Natural killer cell treated with Interleukin-12 subunit alpha and Interleukin-12 subunit beta and Interleukin-15 and Interleukin-18, amount 100 ng/mL, for 72 hours (primary cell): ENCODE results near the gene HLA-DQB1. TPM values are rescaled to one million over a fixed set of nuclear protein-coding genes. Genes with fewer than 3 reads are reported as not detected.
"Not testable (repeated sequence)": the region's sequence is repeated elsewhere in the genome, so short reads cannot be mapped to it uniquely, and the experiment has no call there.

Source experiments
- ATAC-seq, 2 donors: fragments of 150-1000 bp; cut with Tn5 transposase in 1 of 2; sonication (Bioruptor Pico), chemical (Tn5 transposase) in 1 of 2; 2 replicates each; pipeline ENCODE4 v1.10.0; 2021
- DNase-seq: peaks from one replicate; pipeline ENCODE4 v3.0.0; 2022; ENCODE audit warnings: low spot score
- H3K27ac Mint-ChIP-seq, 2 donors: 1 replicate in 1 of 2; 2 replicates in 1 of 2; pipeline ENCODE4 v1.8.0; 2022; ENCODE audit warnings: mixed read lengths in 2 of 2, mild to moderate bottlenecking in 1 of 2, moderate library complexity in 1 of 2
- H3K27me3 Mint-ChIP-seq, 2 donors: 1 replicate in 1 of 2; 2 replicates in 1 of 2; pipeline ENCODE4 v1.8.0; 2022; ENCODE audit warnings: mixed read lengths in 2 of 2
- H3K36me3 Mint-ChIP-seq: one replicate; pipeline ENCODE4 v1.8.0; 2022; ENCODE audit warnings: mixed read lengths
- H3K4me1 Mint-ChIP-seq, 2 donors: 1 replicate in 1 of 2; 2 replicates in 1 of 2; pipeline ENCODE4 v1.8.0; 2022; ENCODE audit warnings: low read depth in 2 of 2, mixed read lengths in 2 of 2, mild to moderate bottlenecking in 1 of 2
- H3K4me3 Mint-ChIP-seq: one replicate; pipeline ENCODE4 v1.8.0; 2022; ENCODE audit warnings: mixed read lengths
- H3K9me3 Mint-ChIP-seq: 2 replicates; pipeline ENCODE4 v1.8.0; 2022; ENCODE audit warnings: mixed read lengths
- total RNA-seq, 2 donors: library from RNA; stranded (reverse); gene quantifications; one replicate each; pipeline ENCODE4 v1.2.3, GENCODE V29; 2022

Gene HLA-DQB1
- total RNA-seq, 2 donors from 2014 or later = 21.0 to 48.6 TPM

DNA sequence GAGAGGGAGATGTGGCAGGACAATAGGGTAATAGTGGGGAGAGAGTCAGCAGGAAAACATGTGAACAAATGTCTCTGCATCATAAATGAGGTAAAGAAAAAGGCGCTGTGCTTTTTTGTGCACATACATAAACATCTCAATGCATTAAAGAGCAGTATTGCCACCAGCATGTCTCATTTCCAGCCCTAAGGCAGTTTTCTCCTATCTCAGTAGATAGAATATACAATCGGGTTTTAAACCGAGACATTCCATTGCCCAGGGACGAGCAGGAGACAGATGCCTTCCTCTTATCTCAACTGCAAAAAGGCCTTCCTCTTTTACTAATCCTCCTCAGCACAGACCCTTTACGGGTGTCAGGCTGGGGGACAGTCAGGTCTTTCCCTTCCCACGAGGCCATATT, 9.1 kb downstream of the HLA-DQB1 start:
- peaks cover 14 to 28% of the 10 kb centered on the region in 2 donors for H3K4me1 Mint-ChIP-seq
- peaks cover 21% of the 10 kb centered on the region for H3K36me3 Mint-ChIP-seq
- not testable (repeated sequence) for H3K27me3 Mint-ChIP-seq, DNase-seq, H3K27ac Mint-ChIP-seq, H3K4me3 Mint-ChIP-seq, ATAC-seq, H3K9me3 Mint-ChIP-seq

DNA sequence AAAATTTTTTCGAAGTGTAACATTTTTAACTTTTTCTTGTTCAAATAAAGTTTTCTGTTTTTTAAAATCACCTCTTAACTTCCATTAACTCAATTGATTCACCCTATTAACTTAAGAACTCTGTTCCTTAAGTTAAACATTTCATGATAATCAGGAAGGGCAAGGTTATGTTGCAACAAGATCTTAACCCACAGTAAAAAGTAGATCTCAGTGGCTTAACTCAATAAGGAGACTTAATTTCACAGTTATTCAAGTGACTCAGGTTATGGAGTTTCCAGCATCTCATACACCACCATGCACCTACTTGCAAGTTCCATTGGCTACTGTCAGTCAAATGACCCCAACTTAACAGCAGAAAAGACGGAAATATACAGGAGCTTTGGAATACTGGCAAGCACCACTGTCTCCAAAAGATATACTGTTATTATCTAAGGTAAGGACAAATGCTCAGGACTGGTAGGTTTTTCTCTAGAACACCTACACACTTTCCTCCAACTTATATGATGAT, 11.2 kb downstream of the HLA-DQB1 start:
- no peak for DNase-seq
- no peak for ATAC-seq
- Mint-ChIP-seq H3K27me3 (no peaks in the 10 kb centered on the region), H3K36me3 (peaks cover 21% of the 10 kb centered on the region), H3K9me3 (no peaks in the 10 kb centered on the region), H3K27ac (no peak overlapping the region), H3K4me3 (no peak overlapping the region), H3K4me1 (peaks cover 14 to 22% of the 10 kb centered on the region in 2 donors)

- Mint-ChIP-seq H3K9me3 (peaks cover 4% of the 10 kb centered on the region), H3K27ac (no peak overlapping the region), H3K36me3 (peaks cover 26% of the 10 kb centered on the region), H3K27me3 (peaks cover 0 to 7% of the 10 kb centered on the region in 2 donors), H3K4me3 (no peak overlapping the region), H3K4me1 (peaks cover 26 to 31% of the 10 kb centered on the region in 2 donors)
- ATAC-seq (no peak), DNase-seq (no peak)
These were observed 21.3 kb downstream of the HLA-DQB1 start for GRCh38 chr6:32645047-32645703.

- H3K4me3 Mint-ChIP-seq = no peak overlapping the region
- peaks cover 32 to 43% of the 10 kb centered on the region in 2 donors for H3K4me1 Mint-ChIP-seq
- peak overlapping the region in 1 of 2 donors; percentile 90 for H3K27ac Mint-ChIP-seq
- H3K9me3 Mint-ChIP-seq = peaks cover 4% of the 10 kb centered on the region
- peaks cover 35% of the 10 kb centered on the region for H3K36me3 Mint-ChIP-seq
- DNase-seq (no peak), ATAC-seq (no peak)
- peaks cover 0 to 12% of the 10 kb centered on the region in 2 donors for H3K27me3 Mint-ChIP-seq
These were observed 22.6 kb downstream of the HLA-DQB1 start for GRCh38 chr6:32643904-32644303.

- peaks cover 0 to 7% of the 10 kb centered on the region in 2 donors for H3K27me3 Mint-ChIP-seq
- ATAC-seq (no peak), DNase-seq (no peak)
- H3K4me1 Mint-ChIP-seq = peaks cover 32 to 51% of the 10 kb centered on the region in 2 donors
- H3K9me3 Mint-ChIP-seq = peaks cover 4% of the 10 kb centered on the region
- peak overlapping the region; percentile 69 for H3K4me3 Mint-ChIP-seq
- H3K36me3 Mint-ChIP-seq = peaks cover 41% of the 10 kb centered on the region
- peak overlapping the region in 1 of 2 donors; percentile 90 for H3K27ac Mint-ChIP-seq
These were observed 23.7 kb downstream of the HLA-DQB1 start for GRCh38 chr6:32642720-32643106.

GRCh38 chr6:32641785-32642719, 24.4 kb downstream of the HLA-DQB1 start:
- peaks cover 36 to 56% of the 10 kb centered on the region in 2 donors for H3K4me1 Mint-ChIP-seq
- DNase-seq = peak; percentile 62
- peak overlapping the region; percentile 69 for H3K4me3 Mint-ChIP-seq
- not testable (repeated sequence) for H3K27me3 Mint-ChIP-seq, H3K9me3 Mint-ChIP-seq
- peak; percentile 66 to 84 for ATAC-seq
- H3K27ac Mint-ChIP-seq = peak overlapping the region; percentile 83 to 90
- peaks cover 41% of the 10 kb centered on the region for H3K36me3 Mint-ChIP-seq

GRCh38 chr6:32641122-32641521, 25.3 kb downstream of the HLA-DQB1 start:
- Mint-ChIP-seq H3K9me3 (peaks cover 4% of the 10 kb centered on the region), H3K36me3 (peaks cover 41% of the 10 kb centered on the region), H3K4me1 (peaks cover 37 to 63% of the 10 kb centered on the region in 2 donors), H3K27ac (peak overlapping the region; percentile 83 to 90), H3K4me3 (peak overlapping the region; percentile 69), H3K27me3 (peaks cover 0 to 7% of the 10 kb centered on the region in 2 donors)
- ATAC-seq = no peak
- DNase-seq = no peak

DNA sequence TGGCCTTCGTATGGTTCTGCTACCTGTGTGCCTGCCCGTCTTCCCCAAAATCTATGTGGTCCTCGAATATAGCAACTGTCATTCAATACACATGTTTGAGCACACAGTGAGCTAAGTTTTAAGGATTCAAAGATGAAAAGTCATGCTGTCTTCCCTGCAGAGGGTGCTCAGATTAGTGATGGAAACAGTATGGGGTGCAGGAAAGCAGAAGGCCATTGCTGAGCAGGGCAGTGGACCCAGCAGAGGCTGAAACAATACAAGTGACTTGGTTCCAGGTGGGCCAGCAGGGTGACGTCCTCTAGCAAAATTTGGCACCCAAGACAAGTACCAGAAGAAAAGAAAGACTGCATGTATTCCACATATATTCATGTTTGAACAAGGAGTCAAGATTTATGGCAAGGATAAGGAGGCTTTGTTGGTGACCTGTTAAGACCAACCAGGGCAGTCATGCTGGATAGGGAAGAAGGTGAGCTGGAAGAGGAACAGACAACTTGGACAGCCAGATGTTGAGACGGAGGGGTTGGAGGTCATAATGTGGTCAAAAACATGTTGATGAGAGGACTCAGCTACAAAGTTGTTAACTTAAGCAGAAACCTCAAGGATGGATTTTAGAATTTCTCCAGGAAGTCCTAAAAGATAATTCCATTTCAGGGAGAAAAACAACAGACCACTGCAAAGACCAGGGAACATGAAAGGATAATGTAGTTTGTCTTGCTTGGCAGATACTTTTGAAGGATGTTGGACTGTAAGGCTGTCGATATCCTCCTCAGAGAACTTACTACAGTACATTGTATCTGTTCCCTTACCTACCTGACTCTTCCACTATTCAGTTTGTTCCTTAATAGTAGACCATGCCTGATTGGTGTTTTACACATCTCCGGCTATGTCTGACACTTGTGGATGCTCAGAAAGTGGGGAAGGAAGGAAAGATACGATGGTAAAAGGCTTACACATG, 26.7 kb downstream of the HLA-DQB1 start:
- Mint-ChIP-seq H3K4me1 (peaks cover 37 to 69% of the 10 kb centered on the region in 2 donors), H3K27ac (peak overlapping the region; percentile 83 to 90), H3K4me3 (peak overlapping the region; percentile 98), H3K9me3 (peaks cover 4% of the 10 kb centered on the region), H3K36me3 (peaks cover 38% of the 10 kb centered on the region), H3K27me3 (peaks cover 0 to 12% of the 10 kb centered on the region in 2 donors)
- DNase-seq = no peak
- no peak for ATAC-seq

DNA sequence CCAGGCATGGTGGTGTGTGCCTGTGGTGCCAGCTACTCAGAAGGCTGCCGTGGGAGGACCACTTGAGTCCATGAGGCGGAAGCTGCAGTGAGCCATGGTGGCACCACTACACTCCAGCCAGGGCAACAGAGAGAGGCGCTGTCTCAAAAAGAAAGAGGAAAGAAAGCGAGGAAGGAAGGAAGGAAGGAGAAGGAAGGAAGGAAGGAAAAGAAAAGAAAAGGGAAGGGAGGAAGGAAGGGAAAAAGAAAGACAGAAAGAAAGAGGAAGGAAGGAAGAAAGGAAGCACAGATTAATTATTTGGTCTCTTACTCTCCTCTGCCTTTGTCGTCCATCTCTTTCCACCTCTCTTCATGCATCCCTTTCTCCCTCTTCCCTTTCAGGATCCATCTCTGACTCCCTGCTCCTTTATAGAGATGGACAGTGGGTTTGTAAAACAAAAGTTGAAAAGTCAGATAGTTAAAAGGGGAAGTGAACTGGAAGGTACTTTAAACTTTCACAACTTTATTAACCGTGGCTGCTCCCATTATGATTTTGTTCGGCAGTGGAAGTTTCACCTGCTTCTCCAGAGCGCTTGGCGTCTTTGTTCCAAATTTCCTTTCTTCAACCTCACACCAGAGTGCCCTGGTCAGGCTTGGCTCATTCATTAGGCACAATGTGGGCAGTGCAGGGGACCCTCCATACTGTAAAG, 27.8 kb downstream of the HLA-DQB1 start:
- peak overlapping the region; percentile 98 for H3K4me3 Mint-ChIP-seq
- H3K36me3 Mint-ChIP-seq = peaks cover 36% of the 10 kb centered on the region
- DNase-seq (no peak), ATAC-seq (no peak)
- H3K4me1 Mint-ChIP-seq = peaks cover 42 to 79% of the 10 kb centered on the region in 2 donors
- H3K9me3 Mint-ChIP-seq = peaks cover 4% of the 10 kb centered on the region
- peaks cover 0 to 12% of the 10 kb centered on the region in 2 donors for H3K27me3 Mint-ChIP-seq
- peak overlapping the region in 1 of 2 donors; percentile 90 for H3K27ac Mint-ChIP-seq

DNA sequence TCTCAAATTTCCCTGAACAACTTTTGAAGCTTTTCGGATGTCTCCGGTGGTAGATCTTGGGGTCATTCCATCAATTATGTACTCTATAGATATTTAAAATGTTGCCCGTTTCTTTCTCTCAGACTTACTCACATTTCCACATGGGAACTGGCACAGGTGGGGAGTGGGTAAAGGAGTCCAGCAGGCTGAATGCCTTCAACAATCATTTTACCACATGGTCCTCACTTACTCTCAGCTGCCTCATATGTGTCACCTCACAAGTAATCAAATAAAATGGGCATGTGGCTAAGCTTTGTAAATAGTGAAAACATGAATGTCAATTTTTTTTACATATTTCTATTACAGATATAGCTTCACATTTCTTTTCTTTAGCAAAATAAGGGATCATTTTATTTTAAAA, 28.6 kb downstream of the HLA-DQB1 start:
- peaks cover 0 to 12% of the 10 kb centered on the region in 2 donors for H3K27me3 Mint-ChIP-seq
- peaks cover 31% of the 10 kb centered on the region for H3K36me3 Mint-ChIP-seq
- DNase-seq (no peak), ATAC-seq (no peak)
- H3K4me1 Mint-ChIP-seq = peaks cover 41 to 78% of the 10 kb centered on the region in 2 donors
- peak overlapping the region in 1 of 2 donors; percentile 90 for H3K27ac Mint-ChIP-seq
- peaks cover 4% of the 10 kb centered on the region for H3K9me3 Mint-ChIP-seq
- H3K4me3 Mint-ChIP-seq = peak overlapping the region; percentile 98

- Mint-ChIP-seq H3K27ac (peak within 1 kb of the TSS in 1 of 2 donors; percentile 90), H3K4me3 (peak within 1 kb of the TSS; percentile 98), H3K4me1 (peaks cover 36 to 72% of the 10 kb centered on the region in 2 donors), H3K9me3 (peaks cover 4% of the 10 kb centered on the region), H3K27me3 (peaks cover 0 to 12% of the 10 kb centered on the region in 2 donors), H3K36me3 (peaks cover 28% of the 10 kb centered on the region)
- ATAC-seq (peak in 1 of 2 donors; percentile 88), DNase-seq (no peak)
These were observed 29.1 kb downstream of the HLA-DQB1 start, which contains the start of gene HLA-DQA1 for GRCh38 chr6:32637219-32637880. Gene HLA-DQA1 (plus strand): TSS chr6:32637406. CDS start chr6:32637459, 53 bp downstream.
